Measurements from ENCODE around the gene HSD17B12.

The HSD17B12 gene

DNA sequence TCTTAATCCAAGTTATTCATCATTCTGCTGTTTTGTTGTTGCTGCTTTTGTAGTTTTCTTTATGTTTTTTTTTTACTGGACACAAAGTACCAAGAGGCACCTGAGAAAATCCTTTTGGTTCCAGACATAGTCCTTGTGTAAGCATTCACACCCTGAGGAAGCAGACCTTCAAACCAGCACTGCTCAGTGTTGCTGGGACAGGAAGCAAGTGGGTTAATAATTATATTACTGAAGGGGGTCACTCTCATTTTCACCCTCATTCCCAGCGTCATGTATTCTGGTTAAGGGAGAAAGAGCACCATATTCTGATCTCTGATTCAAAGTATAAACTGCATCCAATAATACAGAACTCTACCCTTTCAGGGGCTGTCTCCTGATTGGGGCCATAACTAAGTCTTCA lies 194.2 kb downstream of the HSD17B12 start:
- no peak for DNase-seq

DNA sequence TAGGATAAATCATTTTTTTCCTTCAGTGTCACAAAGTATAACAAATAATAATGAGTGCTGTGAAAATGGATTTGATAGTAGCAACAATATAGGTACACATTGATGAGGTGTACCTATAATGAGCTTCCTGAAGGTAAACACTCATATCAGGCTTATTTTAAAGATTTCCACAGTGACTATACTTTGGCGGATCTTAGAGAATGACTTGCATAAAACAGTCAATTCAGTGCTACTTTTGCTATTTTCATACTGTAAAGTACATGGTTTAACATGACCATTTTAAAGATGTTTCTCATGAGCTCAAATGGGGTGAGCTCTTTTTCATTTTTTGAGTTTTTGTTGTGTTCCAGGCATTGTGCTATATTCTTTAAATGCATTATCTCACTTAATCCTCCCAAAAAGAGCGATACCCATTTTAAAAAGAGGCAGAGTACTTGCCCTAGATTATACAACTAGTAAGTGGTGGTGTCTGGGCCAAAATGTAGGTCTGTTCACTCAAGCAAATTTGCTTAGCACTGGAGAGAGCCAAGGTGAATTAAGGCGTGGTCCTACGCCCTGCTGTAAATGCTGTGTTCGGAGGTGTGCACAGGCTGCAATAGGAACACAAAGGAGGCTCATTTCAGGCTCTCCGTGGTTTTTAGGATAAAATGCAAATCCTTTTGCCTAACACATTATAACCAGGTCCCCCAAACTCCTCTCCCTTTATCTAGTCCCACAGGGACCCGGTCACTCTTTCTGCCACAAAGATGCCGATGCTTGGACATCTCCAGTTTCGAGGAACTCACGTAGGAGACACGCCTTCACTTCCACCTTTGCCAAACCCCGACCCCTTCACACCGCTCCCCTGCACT lies 199.5 kb downstream of the HSD17B12 start:
- DNase-seq = peak; percentile 4

DNA sequence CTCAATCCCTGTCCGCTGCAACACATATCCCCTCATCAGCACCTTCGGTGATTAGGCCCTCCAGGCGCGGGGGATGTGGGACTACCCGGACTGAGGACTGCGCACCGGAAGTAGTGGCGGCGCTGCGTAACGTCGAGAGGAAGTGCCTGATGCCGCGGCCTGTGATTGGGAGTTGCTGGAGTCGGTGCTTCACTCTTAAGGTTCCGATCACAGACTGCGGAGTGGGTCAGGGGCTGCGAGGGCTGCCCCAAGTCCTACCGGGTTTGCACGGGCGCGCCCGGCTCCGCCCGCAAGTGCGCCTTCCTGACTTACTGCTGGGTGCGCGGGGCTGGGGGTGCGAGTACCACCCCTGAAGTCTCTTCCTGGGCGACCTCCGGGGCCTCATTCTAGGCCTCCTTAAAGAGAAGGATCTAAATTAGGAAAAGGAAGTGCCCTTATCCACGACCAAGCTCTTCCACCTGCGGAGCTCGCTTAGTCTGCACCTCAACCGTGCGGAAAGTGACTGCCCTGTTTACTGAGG lies 200.2 kb downstream of the HSD17B12 start, which contains the start of gene ALKBH3:
ALKBH3 (plus strand) TSS at position 192 of the 520 bp plus-strand sequence. CDS start 1,822 bp downstream, outside the sequence.
- peak; percentile 92 for DNase-seq

DNA sequence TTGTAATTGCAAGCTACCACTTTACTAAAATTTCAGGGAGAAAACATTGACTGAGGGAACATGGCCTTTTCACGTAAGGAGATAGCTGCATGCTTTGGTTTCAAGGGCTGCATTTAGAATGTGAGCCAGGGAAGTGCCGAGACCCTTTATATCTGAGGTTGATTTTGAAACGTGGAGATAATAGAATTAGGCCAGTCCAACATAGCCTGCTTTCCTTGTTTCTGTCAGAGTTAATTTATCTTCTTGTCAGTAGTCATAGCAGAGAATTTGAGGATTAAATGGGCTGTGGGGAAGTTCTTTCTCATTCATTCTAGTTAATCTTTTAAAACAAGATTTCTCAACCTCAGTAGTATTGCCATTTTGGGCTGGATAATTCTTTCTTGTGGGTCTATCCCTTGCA lies 212.3 kb downstream of the HSD17B12 start:
- DNase-seq = no peak

DNA sequence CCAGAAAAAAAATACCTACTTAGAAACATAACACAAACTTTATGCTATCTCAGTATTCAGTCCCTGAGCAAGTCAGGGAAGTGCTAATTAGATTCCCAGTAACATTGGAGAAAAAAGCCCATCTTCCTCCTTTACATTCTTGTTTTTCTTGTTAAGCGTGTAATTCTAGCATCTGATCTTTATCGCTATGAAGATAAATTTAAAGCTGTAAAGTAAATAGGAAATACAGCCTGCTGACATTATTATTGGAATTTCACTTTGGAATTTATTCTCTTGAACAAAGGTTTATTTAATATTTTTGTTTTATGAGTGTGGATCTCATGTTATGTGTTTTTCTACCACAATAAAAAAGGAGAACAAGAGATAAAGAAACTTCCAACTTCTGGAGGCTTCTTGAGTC lies 214.0 kb downstream of the HSD17B12 start:
- no peak for DNase-seq

DNA sequence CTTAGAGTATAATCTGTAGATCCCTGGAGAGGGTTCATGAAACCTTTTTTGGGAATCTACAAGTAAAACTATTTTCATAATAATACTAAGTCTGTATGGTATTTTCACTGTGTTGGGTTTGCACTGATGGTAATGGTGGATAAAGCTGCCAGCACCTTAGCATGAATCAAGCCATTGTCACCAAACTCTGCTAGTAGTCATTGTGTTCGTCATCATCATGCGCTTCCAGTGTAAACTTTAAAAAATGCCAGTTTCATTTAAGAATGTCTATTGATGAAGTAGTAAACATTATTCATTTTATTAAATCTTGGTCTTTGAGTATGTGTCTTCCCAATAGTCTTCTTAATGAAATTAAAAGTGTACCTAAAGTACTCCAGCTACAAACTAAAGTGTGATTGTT lies 215.1 kb downstream of the HSD17B12 start:
- DNase-seq = no peak

DNA sequence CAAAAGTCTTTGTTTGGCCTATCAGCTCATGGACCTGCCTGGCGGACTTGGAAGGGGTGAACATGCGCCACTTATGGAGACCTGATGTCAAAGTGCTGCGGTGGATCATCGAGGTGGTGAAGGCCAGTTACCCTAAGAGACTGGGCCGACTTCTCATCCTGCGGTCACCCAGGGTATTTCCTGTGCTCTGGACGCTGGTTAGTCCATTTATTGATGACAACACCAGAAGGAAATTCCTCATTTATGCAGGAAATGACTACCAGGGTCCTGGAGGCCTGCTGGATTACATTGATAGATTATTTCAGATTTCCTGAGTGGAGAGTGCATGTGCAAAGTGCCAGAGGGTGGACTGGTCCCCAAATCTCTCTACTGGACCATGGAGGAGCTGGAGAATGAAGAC lies 218.0 kb downstream of the HSD17B12 start:
- DNase-seq = no peak

DNA sequence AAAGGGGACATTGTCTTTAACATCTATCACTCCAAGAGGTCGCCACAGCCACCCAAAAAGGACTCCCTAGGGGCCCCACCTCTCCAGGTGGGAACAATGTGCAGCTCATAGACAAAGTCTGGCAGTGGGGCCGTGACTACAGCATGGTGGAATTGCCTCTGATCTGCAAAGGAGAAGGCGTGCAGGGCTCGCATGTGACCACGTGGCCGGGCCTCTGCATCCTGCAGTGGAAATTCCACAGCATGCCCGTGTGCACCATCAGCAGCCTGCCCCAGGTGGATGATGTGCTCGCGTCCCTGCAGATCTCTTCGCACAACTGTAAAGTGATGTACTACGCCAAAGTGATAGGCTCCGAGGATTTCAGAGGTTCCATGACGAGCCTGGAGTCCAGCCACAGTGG lies 218.6 kb downstream of the HSD17B12 start:
- no peak for DNase-seq

DNA sequence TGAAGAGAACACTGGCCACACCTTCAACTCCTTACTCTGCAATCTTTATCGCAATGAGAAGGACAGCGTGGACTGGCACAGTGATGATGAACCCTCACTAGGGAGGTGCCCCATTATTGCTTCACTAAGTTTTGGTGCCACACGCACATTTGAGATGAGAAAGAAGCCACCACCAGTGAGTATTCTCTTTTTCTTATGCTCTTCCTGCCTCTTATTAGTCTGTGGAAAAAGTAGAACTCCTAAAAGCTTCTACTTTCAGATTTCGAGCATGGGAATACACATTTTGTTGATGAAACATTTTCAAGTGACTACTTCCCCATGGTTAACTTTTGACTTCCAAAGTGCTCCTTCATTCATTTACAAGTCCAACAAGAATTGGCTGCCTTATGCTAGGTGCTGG lies 221.0 kb downstream of the HSD17B12 start:
- DNase-seq = no peak

DNA sequence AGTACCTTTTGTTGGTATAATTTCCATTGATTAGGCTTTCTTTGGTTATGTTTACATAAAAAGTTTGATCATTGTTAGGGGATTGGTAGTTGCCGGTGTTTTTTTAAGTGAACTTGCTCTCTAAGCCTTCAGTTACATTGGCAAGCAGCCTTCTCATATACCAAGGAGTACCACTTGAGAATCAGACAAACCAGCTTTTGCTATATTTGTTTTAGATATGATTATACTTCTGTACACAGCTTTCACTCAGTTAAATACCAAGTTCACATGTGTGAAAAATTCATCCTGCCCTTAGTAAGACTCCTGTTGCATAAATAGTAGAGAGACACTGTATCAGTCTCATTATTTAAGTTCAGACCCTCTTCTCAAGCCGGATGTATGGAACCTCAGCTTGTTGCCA lies 222.5 kb downstream of the HSD17B12 start:
- no peak for DNase-seq

DNA sequence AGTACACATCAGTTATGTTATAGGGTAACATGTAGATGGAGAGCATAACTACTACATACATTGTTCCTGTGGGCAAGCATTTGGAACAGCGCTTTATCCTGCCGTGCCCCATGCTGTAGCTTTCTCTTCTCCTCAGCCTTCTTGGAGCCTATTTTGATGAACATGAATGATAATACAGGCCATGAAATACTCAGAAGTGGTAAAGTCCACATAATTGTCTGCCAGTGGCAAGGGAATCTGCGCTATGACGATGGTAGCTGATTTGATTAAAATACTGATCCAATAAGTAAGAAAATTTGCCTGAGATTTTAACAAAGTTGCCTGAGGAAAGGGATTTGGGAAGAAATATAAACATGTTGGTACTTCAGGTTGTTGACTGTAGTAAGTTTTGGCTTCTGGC lies 223.4 kb downstream of the HSD17B12 start:
- no peak for DNase-seq

DNA sequence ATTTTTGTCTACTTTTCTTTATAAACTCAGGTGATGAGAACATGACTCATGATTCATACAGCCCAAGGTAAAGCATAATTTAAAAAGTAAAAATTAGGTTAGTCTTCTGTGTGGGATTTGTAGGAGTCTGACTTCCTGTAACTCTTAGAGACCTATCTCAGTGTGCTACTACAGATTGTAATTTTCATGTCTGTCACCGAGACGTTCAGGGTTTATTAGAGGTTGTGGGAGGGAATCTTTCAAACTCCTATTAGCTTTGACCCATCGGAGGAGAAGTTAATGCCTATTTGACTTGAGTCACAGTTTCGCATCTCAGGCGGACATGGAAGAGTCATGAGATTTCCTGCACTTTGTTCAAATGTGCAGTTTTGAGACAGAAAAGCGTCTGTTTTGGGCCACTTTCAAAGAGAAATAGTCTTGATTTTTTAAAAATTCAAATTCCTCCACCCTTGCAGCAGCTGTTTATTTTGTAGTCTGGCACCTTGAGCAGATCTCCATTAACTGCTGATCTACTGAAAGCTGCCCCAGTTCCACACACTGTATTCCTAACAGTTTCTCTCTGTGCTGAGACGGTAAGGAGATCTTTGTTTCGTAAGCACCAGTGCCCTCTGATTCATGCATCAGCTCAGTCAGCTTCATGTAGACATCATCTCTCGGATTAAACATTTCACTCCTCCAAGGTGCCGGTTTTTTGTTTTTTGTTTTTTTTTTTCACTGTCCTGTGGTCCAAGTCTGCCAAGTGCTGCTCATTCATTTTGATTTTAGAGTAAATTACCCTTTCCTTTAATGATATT lies 224.4 kb downstream of the HSD17B12 start:
- no peak for DNase-seq

DNA sequence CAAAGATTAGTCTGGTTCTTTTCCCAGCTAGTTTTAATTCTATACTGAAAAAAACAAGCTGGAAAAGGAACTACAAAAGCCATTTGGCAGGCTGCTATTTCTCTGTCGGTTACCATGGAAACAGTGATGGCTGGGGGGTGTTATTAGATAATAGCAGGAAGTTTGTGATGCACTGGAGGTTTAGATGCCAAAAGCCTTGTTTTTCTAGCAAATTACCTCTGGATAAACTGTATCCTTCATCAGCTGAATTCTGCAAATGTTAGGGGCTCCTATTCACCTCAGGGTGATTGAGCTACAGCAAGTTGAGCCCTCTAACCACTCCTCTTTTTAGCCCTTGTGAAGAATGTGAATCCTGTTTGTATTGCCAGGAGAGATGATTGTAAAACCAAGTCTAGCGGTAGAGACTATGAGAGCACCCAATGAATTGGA lies 225.3 kb downstream of the HSD17B12 start:
- no peak for DNase-seq

Data from CD4-positive, alpha-beta T cell treated with Interleukin-12 subunit alpha and Interleukin-12 subunit beta, for 1 hour (primary cell).